ENCODE measurements around the gene BDKRB2.

GRCh38 chr14:96285667-96286066 is 81.0 kb downstream of the BDKRB2 start:
- TF ChIP-seq CTCF (conservative IDR thresholded peaks at IDR 0.05), result no peak
- TF ChIP-seq ZFX (IDR thresholded peaks at IDR 0.05), result no peak

Measured in C4-2B (cell line).